GM10847 (cell line): Measurements from ENCODE around the gene GNE.
A peak's percentile ranks its signal among the peaks of the same experiment; 100 is the strongest.

Experiments
- POLR2A ChIP-seq: IDR thresholded peaks from 2 replicates; pipeline ENCODE4 v1.6.1; 2011; ENCODE audit not compliant: insufficient read length; ENCODE audit errors: extremely low read depth

The GNE gene, protein sequence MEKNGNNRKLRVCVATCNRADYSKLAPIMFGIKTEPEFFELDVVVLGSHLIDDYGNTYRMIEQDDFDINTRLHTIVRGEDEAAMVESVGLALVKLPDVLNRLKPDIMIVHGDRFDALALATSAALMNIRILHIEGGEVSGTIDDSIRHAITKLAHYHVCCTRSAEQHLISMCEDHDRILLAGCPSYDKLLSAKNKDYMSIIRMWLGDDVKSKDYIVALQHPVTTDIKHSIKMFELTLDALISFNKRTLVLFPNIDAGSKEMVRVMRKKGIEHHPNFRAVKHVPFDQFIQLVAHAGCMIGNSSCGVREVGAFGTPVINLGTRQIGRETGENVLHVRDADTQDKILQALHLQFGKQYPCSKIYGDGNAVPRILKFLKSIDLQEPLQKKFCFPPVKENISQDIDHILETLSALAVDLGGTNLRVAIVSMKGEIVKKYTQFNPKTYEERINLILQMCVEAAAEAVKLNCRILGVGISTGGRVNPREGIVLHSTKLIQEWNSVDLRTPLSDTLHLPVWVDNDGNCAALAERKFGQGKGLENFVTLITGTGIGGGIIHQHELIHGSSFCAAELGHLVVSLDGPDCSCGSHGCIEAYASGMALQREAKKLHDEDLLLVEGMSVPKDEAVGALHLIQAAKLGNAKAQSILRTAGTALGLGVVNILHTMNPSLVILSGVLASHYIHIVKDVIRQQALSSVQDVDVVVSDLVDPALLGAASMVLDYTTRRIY

DNA sequence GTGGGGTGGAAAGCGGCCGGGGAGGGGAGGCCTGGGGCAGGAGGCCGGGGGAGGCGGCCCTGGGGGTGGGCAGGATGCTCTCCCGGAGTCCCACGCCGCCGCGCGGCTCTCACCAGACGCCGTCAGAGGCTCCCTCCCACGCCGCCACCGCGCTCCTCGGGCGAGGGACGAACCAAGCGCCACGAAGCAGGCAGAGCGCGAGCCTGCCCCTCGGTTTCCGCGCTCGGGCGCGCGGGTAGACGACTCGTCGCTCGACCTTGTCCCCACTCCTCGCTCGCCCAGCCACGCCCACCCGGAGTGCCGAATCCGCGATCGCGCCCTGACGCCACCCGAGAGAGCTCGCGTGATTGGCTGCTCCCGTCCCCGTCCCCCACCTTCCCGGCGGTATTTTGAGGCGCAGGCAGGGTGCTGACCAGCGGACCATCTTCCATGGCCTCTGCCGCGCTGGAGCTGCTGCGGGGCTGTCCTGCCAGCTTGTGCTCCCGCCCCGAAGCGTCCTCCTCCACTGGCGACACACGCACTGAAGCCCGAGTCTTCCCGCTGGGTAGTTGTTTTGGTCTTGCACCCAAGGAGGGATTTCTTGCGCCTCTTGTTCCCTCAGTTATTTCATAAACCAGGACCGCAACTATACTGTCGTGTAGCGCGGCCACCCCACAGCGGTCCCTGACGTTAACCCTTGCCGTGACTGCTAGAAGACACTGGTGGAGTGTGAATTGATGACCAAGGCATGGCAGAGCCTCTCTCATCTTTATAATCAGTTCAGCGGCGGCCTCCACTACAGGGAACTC lies at the start of gene GNE:
TSS of gene GNE (minus strand) at position 241 of the 788 bp plus-strand sequence. CDS start 9,093 bp downstream, outside the sequence.
- peak; percentile 79 for TF ChIP-seq POLR2A

DNA sequence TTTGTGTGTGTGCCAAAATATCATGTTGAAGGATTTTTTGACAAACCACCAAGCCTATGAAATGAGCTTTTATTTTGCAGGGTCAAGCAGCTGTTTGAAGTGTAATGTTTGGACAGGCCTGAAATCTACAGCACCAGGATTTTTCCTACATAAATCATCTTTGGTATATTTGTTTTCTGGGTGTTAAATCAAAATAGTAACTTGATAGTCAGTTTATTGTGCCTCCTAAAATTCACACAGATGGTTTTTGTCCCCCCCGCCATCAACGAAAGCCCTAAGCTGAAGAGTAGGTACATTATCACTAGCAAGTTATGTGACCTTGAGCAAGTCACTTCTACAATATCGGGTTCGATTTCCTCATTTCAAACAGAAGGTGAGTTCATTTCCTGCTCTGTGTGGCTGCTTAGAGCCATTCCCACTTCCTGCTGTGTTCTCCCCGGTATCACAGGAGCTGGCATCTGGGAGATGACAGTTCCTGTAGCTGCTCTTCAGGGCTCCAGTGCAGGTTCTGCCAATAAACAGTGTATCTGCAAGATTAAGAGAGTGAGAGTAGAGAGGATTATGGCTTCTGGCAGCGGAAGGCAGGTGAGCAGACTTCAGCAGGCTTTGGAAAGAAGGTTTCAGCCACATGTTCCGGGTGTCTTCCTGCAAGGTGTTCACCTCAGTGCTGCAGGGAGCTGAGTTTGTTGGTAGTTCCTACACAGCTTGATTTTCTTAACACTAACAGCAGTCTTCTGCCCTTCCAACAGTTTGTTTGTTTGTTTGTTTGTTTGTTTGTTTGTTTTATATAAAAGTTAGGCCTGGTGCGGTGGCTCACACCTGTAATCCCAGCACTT lies 48.4 kb upstream of the GNE start:
- TF ChIP-seq POLR2A = no peak

DNA sequence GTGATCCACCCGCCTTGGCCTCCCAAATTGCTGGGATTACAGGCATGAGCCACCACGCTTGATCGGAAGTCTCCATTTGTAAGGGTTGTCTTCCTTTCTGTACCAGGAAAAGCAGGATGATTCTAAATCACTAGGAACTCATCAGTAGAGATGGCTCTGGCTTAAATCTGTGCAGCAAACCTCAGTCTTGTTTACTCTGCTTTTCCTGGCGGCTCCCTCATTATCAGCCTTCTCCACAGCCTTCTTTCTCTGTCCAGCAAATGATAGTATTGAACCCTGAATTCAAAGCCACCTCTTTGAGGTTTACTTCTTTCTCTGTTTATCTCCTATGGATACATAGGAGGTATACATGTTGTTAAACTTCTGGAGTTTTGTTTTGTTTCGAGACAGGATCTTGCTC lies 43.0 kb upstream of the GNE start:
- TF ChIP-seq POLR2A = no peak

DNA sequence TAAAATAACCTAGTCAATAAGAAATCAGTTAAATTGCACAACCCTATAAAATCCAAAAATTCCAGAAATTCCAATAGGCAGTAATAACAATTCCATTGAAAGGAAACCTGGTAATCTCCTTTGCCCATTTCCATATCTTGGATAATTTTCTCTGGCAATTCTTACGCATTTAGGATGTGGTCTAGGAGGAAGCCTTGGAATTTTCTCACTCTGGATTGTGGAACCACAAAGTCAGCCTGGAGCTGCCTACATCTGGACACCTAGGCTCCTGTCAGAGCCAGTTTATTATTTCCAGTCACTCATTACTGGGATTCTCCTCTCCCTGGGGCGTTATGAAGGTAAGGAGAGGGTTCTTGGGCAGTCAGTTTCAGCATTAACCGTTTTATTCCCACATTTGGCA lies 40.3 kb upstream of the GNE start:
- TF ChIP-seq POLR2A = no peak

DNA sequence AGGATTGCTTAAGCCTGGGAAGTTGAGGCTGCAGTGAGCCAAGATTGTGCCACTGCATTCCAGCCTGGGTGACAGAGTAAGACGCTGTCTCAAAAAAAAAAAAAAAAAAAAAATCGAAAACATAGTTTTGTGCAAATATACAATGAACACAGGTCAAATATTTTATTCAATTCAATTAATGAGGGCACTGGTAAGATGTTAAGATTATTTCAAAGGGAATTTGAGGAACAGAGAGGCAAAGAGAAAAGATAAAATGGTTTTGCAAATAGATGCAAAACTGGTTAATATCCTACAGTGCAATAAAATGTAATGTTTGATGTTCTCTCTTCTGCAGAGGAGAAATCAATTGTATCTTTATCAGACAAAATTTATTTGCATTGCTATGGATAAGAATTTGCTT lies 39.5 kb upstream of the GNE start:
- no peak for TF ChIP-seq POLR2A

DNA sequence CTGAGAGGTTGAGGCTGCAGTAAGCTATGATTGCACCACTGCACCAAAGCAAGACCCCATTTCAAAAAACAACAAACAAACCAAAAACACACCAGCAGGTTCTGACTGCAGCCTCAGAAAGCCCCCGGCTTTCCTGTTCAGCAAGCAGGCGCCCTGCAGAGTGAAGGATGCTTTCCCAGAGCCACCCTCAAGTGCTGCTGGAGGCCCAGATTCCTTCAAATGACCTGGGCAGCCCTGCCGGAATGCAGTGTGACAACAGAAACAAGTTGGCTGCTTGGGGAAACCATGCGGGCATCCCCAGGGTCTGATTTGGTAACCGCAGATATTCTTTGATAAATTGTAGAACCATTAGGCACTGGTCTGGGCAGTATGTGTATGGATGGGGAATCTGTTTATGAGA lies 35.7 kb upstream of the GNE start:
- no peak for TF ChIP-seq POLR2A

DNA sequence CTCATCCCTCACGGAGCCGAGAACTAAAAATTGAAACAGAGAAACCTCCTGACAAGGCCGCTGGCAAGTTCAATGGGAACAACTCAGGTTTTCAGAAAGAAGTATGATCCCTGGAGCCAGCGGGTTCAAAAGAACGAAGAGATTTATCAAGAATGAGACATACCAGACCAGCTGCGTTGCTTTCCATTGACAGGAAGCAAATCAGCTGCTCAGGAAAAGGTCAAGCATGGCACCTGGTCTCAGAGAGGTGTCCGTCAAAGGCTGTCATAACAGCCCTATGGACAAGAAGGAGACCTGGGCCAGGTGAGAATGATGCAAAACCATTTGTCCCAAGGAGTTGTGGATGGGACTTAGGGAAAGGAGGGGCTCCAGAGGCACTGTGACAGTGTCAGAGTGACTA lies 34.9 kb upstream of the GNE start:
- no peak for TF ChIP-seq POLR2A

DNA sequence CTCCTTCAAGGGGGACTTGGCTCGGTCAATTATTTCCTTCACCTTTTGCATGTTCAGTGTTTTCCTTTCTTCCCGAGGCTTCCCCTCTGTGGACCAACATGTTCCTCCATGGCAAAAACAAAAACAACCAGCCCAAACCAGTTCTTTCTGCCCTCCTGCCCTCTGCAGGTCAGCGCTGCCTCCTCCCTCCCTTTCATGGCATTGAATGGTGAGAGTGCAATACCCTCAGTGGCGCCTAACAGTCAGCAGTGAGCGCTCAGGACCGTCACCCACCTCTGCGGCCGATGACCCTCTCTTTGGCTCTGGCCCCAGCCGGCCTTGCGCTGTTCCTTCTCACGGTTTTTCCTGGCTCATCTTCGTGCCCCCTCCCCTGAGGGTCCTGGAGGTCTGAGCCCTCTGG lies 34.4 kb upstream of the GNE start:
- no peak for TF ChIP-seq POLR2A

DNA sequence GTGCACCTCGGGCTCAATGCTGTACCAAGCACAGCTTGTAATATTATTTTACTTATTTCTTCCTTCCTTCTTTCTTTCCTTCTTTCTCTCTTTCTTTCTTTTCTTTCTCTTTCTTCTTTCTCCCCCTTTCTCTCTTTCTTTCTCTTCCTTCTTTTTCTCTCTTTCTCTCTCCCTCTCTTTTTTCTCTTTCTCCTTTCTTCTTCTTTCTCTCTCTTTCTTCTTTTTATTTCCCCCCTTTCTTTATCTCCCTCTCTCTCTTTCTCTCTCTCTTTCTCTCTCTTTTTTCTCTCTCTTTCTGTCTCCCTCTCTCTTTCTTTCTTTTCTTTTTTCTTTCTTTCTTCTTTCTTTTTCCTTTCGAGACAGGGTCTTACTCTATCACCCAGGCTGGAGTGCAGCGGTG lies 32.7 kb upstream of the GNE start:
- TF ChIP-seq POLR2A = no peak

DNA sequence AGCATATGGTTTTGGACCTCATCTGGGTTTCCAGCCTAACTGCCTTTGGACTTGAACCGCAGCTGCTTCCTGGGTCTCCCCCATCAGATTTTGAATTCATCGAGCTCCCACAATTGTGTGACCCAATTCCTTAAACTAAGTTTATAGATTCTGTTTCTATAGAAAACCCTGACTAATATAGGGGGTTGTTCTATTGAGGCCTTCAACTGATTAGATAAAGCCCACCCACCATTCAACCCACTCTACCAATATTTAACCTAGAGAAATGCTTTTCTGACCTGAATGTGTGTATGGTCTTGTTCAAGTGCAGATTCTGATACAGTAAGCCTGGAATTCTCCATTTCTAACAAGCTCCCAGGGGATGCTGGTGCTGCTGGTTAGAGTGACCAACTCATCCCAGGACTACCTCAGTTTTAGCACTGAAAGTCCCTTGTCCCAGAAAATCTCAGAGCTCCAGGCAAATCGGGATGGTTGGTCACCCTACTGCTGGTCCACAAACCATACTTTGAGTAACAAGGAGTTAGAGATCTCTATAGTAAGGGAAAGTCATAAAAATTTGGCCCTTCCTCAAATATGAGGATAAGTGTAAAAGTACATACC lies 31.7 kb upstream of the GNE start:
- no peak for TF ChIP-seq POLR2A

DNA sequence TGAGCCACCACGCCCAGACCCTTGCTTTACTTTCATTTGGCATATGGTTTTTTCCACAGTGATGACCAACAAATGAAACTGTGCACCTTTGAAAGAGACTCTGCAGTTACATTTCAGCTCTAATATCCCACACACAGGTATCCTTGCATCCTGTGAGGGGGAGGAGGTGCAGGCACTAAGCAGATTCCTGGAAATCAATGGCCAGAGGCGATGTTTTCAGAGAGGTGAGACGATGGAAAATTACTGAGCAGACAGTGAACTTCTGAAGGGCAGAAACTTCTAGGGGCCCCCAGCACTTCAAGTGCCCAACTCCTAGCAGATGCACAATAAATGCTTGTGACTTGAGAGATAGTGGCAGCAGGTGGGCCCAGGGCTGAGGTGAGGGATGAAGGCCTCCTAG lies 29.8 kb upstream of the GNE start:
- no peak for TF ChIP-seq POLR2A

DNA sequence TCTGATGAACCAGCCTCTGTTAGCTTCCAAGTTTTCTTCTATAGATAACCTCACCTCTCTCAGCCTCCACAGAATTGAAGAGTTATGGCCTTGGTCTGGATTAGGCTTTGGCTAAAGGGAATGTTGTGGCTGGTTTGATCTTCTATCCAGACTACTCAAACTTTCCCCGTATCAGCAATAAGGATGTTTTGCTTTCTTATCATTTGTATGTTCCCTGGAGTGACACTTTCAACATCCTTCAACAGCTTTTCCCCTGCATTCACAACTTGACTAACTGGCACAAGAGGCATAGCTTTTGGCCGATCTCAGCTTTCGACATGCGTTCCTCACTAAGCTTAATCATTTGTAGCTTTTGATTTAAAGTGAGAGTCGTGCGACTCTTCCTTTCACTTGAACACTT lies 28.1 kb upstream of the GNE start:
- no peak for TF ChIP-seq POLR2A

DNA sequence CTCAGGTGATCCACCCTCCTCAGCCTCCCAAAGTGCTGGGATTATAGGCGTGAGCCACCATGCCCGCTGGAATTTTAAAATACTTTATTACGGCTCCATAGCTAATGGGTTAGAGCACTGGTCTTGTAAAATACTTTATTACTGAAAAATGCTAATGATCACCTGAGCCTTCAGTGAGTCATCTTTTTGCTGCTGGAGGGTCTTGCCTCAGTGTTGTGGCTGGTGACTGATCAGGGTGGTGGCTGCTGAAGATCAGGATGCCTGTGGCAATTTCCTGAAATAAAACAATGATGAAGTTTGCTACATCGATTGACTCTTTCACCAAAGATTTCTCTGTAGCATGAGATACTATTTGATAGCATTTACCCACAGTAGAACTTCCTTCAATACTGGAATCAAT lies 26.0 kb upstream of the GNE start:
- TF ChIP-seq POLR2A = no peak

DNA sequence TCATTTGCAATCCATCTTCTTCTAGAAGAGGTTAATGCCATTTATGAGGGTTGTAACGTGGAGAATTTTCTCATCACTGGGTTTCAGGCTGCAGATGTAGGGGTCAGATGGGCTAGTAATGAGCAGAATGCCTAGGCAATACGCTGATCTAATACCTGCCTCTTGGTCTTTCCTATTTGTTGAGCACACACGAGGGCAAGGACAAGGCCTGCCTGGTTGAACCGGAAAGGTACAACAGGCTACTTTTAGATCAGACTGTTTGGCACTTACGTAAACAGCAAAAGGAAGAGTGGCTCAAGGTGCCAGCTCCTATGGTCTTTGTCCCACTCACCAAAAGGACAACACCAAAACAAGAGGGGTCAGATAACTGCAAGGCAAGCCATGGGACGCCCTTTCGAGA lies 24.0 kb upstream of the GNE start:
- TF ChIP-seq POLR2A = no peak

DNA sequence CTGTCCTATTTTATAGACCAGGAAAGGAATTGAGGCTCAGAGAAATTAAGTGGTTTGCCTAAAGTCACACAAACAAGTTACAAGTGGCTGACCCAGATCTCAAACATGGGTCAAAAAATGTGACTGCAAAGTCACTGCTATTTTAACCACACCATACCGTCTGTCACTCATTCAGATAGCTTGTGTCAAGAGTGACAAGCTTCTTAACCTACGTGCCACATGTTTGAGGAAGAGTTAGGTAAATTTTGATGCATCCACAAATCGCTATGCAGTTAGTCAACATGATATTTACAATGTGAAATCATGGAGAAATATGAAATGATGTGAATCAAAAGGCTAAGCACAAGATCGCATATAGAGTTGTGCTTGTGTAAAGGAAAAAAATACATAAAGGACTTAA lies 22.7 kb upstream of the GNE start:
- TF ChIP-seq POLR2A = no peak
